COLO668 (cell line): ENCODE measurements around the gene RAP1GAP.

ENCODE experiments used
- DNase-seq: peaks from one replicate; lab custom pipeline; 2025; ENCODE audit not compliant: unreplicated experiment; lab: John Stamatoyannopoulos, UW

RAP1GAP gene

GRCh38 chr1:21663248-21663950 lies 5.8 kb downstream of the RAP1GAP start:
- no peak for DNase-seq

GRCh38 chr1:21662426-21663247 lies 6.5 kb downstream of the RAP1GAP start:
- DNase-seq = no peak

GRCh38 chr1:21661886-21662285 lies 7.3 kb downstream of the RAP1GAP start:
- DNase-seq = no peak

- no peak for DNase-seq
These were observed 9.2 kb downstream of the RAP1GAP start for GRCh38 chr1:21659924-21660326.

- DNase-seq = peak; percentile 56
These were observed 9.8 kb downstream of the RAP1GAP start for GRCh38 chr1:21659099-21659923.

GRCh38 chr1:21657456-21658190 lies 11.5 kb downstream of the RAP1GAP start:
- DNase-seq = no peak

GRCh38 chr1:21655748-21656147 lies 13.4 kb downstream of the RAP1GAP start:
- DNase-seq = peak; percentile 32

GRCh38 chr1:21655259-21655658 lies 13.9 kb downstream of the RAP1GAP start:
- no peak for DNase-seq

GRCh38 chr1:21654209-21654608 lies 14.9 kb downstream of the RAP1GAP start:
- no peak for DNase-seq

GRCh38 chr1:21653744-21654100 lies 15.4 kb downstream of the RAP1GAP start:
- DNase-seq = no peak

- no peak for DNase-seq
These were observed 16.0 kb downstream of the RAP1GAP start for GRCh38 chr1:21652937-21653743.

- no peak for DNase-seq
These were observed 16.8 kb downstream of the RAP1GAP start for GRCh38 chr1:21652101-21652936.

GRCh38 chr1:21651214-21652042 lies 17.7 kb downstream of the RAP1GAP start:
- DNase-seq = peak; percentile 87

- no peak for DNase-seq
These were observed 18.8 kb downstream of the RAP1GAP start for GRCh38 chr1:21650400-21650799.

- DNase-seq = no peak
These were observed 19.8 kb downstream of the RAP1GAP start for GRCh38 chr1:21649315-21649714.

- no peak for DNase-seq
These were observed 20.4 kb downstream of the RAP1GAP start for GRCh38 chr1:21648791-21649190.

GRCh38 chr1:21648352-21648730 lies 20.8 kb downstream of the RAP1GAP start:
- no peak for DNase-seq
